ENCODE measurements around the gene COL21A1. TPM values are rescaled to one million over a fixed set of nuclear protein-coding genes. Genes with fewer than 3 reads are reported as not detected.

Gene COL21A1
- total RNA-seq, 1 donor from 2014 or later: 0.57 TPM

GRCh38 chr6:56288347-56288746 lies 41.0 kb upstream of the COL21A1 start:
- H2AFZ ChIP-seq (ENCODE audit: low read depth, low read length): no peak overlapping the region
- Mint-ChIP-seq H3K36me3 (ENCODE audit: low read depth, unreplicated experiment) (no peaks in the 10 kb centered on the region), H3K27ac (ENCODE audit: unreplicated experiment) (no peak overlapping the region), H3K27me3 (ENCODE audit: low read depth, unreplicated experiment) (no peaks in the 10 kb centered on the region), H3K9me3 (ENCODE audit: unreplicated experiment) (no peaks in the 10 kb centered on the region), H3K4me1 (ENCODE audit: low read depth, unreplicated experiment) (no peaks in the 10 kb centered on the region), H3K4me3 (ENCODE audit: unreplicated experiment) (no peak overlapping the region)
- no peak overlapping the region for H3K4me2 ChIP-seq (ENCODE audit: low read length)
- no peak overlapping the region for H3K27ac ChIP-seq (ENCODE audit: low read depth, low read length)
- DNase-seq (ENCODE audit: low read depth) (no peak), FAIRE-seq (no peak)
- H3K4me3 ChIP-seq (ENCODE audit: insufficient read depth, low read depth, low read length): no peak overlapping the region
- no peaks in the 10 kb centered on the region for H3K79me2 ChIP-seq (ENCODE audit: insufficient read depth, low read length)
- no peaks in the 10 kb centered on the region for H3K4me1 ChIP-seq (ENCODE audit: insufficient read depth, low read length)
- no peaks in the 10 kb centered on the region for H4K20me1 ChIP-seq (ENCODE audit: insufficient read depth, low read length)
- no peaks in the 10 kb centered on the region for H3K9me3 ChIP-seq (ENCODE audit: insufficient read depth, low read depth, low read length)
- TF ChIP-seq EZH2 (IDR thresholded peaks at IDR 0.05; ENCODE audit: insufficient read depth, low read length): no peak
- no peak for TF ChIP-seq CTCF (IDR thresholded peaks at IDR 0.05; ENCODE audit: insufficient read depth, low read depth, low read length)
- H3K27me3 ChIP-seq (ENCODE audit: insufficient read depth, low read length): no peaks in the 10 kb centered on the region
- H3K9ac ChIP-seq (ENCODE audit: low read length): no peak overlapping the region
- no peaks in the 10 kb centered on the region for H3K36me3 ChIP-seq (ENCODE audit: insufficient read depth, low read length)

GRCh38 chr6:56282391-56282790 lies 35.0 kb upstream of the COL21A1 start:
- no peak overlapping the region for H3K27ac Mint-ChIP-seq (ENCODE audit: unreplicated experiment)
- H3K27me3 ChIP-seq (ENCODE audit: insufficient read depth, low read length): no peaks in the 10 kb centered on the region
- H3K9ac ChIP-seq (ENCODE audit: low read length): no peak overlapping the region
- H3K9me3 Mint-ChIP-seq (ENCODE audit: unreplicated experiment): no peaks in the 10 kb centered on the region
- no peaks in the 10 kb centered on the region for H3K9me3 ChIP-seq (ENCODE audit: insufficient read depth, low read depth, low read length)
- H3K79me2 ChIP-seq (ENCODE audit: insufficient read depth, low read length): no peaks in the 10 kb centered on the region
- H3K36me3 ChIP-seq (ENCODE audit: insufficient read depth, low read length): no peaks in the 10 kb centered on the region
- no peak overlapping the region for H3K4me3 ChIP-seq (ENCODE audit: insufficient read depth, low read depth, low read length)
- no peak overlapping the region for H3K4me3 Mint-ChIP-seq (ENCODE audit: unreplicated experiment)
- H3K4me1 Mint-ChIP-seq (ENCODE audit: low read depth, unreplicated experiment): peaks cover 8% of the 10 kb centered on the region
- no peaks in the 10 kb centered on the region for H3K4me1 ChIP-seq (ENCODE audit: insufficient read depth, low read length)
- no peak for TF ChIP-seq CTCF (IDR thresholded peaks at IDR 0.05; ENCODE audit: insufficient read depth, low read depth, low read length)
- no peak for TF ChIP-seq EZH2 (IDR thresholded peaks at IDR 0.05; ENCODE audit: insufficient read depth, low read length)
- no peak for DNase-seq (ENCODE audit: low read depth)
- no peaks in the 10 kb centered on the region for H3K27me3 Mint-ChIP-seq (ENCODE audit: low read depth, unreplicated experiment)
- no peaks in the 10 kb centered on the region for H3K36me3 Mint-ChIP-seq (ENCODE audit: low read depth, unreplicated experiment)
- no peak overlapping the region for H2AFZ ChIP-seq (ENCODE audit: low read depth, low read length)
- FAIRE-seq: no peak
- H3K4me2 ChIP-seq (ENCODE audit: low read length): no peak overlapping the region
- no peak overlapping the region for H3K27ac ChIP-seq (ENCODE audit: low read depth, low read length)
- no peaks in the 10 kb centered on the region for H4K20me1 ChIP-seq (ENCODE audit: insufficient read depth, low read length)

DNA sequence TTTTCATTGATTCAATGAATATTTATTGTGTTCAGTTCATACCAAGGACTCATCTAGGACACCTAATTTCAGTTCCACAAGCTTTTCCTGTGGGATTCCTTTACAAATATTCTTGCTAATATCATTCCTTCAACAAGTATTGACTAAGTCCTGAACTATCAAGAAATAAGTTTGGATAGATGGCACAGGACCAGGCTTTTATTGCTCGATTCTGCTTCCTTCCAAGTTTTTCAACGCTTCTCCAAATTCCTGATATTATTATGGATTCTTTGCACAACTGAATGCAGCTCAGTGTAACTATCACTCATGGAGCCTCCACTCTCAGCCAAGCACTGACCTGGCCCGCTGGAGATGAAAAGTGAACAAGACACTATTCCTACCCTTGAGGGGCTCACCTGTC lies 32.7 kb upstream of the COL21A1 start:
- Histone ChIP-seq H4K20me1 (ENCODE audit: insufficient read depth, low read length) (no peaks in the 10 kb centered on the region), H3K4me2 (ENCODE audit: low read length) (no peak overlapping the region), H2AFZ (ENCODE audit: low read depth, low read length) (no peak overlapping the region), H3K4me1 (ENCODE audit: insufficient read depth, low read length) (no peaks in the 10 kb centered on the region), H3K9me3 (ENCODE audit: insufficient read depth, low read depth, low read length) (no peaks in the 10 kb centered on the region), H3K4me3 (ENCODE audit: insufficient read depth, low read depth, low read length) (no peak overlapping the region), H3K36me3 (ENCODE audit: insufficient read depth, low read length) (no peaks in the 10 kb centered on the region), H3K9ac (ENCODE audit: low read length) (no peak overlapping the region), H3K79me2 (ENCODE audit: insufficient read depth, low read length) (no peaks in the 10 kb centered on the region), H3K27ac (ENCODE audit: low read depth, low read length) (no peak overlapping the region), H3K27me3 (ENCODE audit: insufficient read depth, low read length) (no peaks in the 10 kb centered on the region)
- Mint-ChIP-seq H3K27me3 (ENCODE audit: low read depth, unreplicated experiment) (no peaks in the 10 kb centered on the region), H3K4me3 (ENCODE audit: unreplicated experiment) (no peak overlapping the region), H3K4me1 (ENCODE audit: low read depth, unreplicated experiment) (peaks cover 8% of the 10 kb centered on the region), H3K9me3 (ENCODE audit: unreplicated experiment) (no peaks in the 10 kb centered on the region), H3K36me3 (ENCODE audit: low read depth, unreplicated experiment) (no peaks in the 10 kb centered on the region), H3K27ac (ENCODE audit: unreplicated experiment) (no peak overlapping the region)
- TF ChIP-seq EZH2 (IDR thresholded peaks at IDR 0.05; ENCODE audit: insufficient read depth, low read length) (no peak), CTCF (IDR thresholded peaks at IDR 0.05; ENCODE audit: insufficient read depth, low read depth, low read length) (no peak)
- FAIRE-seq: no peak
- no peak for DNase-seq (ENCODE audit: low read depth)
